ENCODE data around the gene BTF3. TPM values are rescaled to one million over a fixed set of nuclear protein-coding genes. Genes with fewer than 3 reads are reported as not detected.

BTF3 gene
- total and polyA plus RNA-seq, 2 of the 8 experiments (the other 6 are each of a cell fraction or from before 2014, with no cell fraction given): 396 to 754 TPM

DNA sequence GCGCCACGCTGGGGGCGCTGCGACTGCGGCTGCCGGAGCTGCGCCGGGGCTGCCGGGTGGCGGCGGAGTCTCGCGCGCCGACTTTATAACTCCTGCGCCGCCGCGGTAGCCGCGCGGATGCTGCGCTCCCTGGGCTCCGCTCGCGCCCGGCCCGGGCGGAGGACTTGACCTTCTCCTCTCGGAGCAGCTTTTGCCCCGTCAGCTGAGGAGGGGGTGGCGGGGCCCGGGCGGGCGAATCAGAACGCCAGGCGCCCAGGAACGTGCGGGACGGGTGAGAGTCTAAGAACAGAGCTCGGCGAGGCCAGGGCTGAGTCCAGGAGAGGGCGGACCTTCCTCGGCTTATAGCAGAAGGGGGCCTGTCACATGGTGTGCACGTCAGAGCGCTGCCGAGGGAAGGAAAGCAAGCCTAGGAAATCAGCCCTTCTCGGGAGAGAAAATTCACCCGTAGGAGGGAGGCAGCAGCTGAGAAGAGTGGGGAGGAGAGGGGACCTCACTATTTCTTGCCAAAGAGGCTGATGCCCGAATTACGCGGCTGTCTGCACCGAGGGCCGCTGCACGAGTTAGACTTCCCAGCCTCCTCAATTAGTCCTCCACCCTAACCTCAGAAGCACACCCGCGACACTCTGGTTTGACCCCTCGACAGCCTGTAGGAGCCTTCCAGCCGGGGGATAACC lies 49.6 kb upstream of the BTF3 start, which contains the start of gene FOXD1 (continued):
- TF ChIP-seq, protein P1, sequence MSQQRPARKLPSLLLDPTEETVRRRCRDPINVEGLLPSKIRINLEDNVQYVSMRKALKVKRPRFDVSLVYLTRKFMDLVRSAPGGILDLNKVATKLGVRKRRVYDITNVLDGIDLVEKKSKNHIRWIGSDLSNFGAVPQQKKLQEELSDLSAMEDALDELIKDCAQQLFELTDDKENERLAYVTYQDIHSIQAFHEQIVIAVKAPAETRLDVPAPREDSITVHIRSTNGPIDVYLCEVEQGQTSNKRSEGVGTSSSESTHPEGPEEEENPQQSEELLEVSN (IDR thresholded peaks at IDR 0.05): peak; percentile 53; the same call in 1 of the 2 replicates
- TF ChIP-seq CREB1 (IDR thresholded peaks at IDR 0.05) (peak; percentile 79), EZH2 (IDR thresholded peaks at IDR 0.05; ENCODE audit: low read depth, low read length, severe bottlenecking) (peak; percentile 74)
- TF ChIP-seq, protein P2, sequence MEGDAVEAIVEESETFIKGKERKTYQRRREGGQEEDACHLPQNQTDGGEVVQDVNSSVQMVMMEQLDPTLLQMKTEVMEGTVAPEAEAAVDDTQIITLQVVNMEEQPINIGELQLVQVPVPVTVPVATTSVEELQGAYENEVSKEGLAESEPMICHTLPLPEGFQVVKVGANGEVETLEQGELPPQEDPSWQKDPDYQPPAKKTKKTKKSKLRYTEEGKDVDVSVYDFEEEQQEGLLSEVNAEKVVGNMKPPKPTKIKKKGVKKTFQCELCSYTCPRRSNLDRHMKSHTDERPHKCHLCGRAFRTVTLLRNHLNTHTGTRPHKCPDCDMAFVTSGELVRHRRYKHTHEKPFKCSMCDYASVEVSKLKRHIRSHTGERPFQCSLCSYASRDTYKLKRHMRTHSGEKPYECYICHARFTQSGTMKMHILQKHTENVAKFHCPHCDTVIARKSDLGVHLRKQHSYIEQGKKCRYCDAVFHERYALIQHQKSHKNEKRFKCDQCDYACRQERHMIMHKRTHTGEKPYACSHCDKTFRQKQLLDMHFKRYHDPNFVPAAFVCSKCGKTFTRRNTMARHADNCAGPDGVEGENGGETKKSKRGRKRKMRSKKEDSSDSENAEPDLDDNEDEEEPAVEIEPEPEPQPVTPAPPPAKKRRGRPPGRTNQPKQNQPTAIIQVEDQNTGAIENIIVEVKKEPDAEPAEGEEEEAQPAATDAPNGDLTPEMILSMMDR (IDR thresholded peaks at IDR 0.05; ENCODE audit: control extremely low read depth in 1 of 3, insufficient read depth in 1 of 3, low read depth in 1 of 3, low read length in 3 of 3): peak in 1 of 3 experiments; percentile 4; a peak in 1 of 4 replicates
